GM18861 (cell line): ENCODE data around the gene DNAH14.
"Not testable (repeated sequence)": the region's sequence is repeated elsewhere in the genome, so short reads cannot be mapped to it uniquely, and the experiment has no call there.

Experiments used
- ATAC-seq: cut with Tn5 transposase; IDR thresholded peaks from one replicate; pipeline ENCODE4 v1.9.1; 2021; ENCODE audit not compliant: unreplicated experiment

DNAH14 gene

DNA sequence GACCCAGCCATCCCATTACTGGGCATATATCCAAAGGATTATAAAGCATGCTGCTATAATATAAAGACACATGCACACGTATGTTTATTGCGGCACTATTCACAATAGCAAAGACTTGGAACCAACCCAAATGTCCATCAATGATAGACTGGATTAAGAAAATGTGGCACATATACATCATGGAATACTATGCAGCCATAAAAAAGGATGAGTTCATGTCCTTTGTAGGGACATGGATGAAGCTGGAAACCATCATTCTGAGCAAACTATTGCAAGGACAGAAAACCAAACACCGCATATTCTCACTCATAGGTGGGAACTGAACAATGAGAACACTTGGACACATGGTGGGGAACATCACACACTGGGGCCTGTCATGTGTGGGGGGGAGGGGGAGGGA is 457.4 kb downstream of the DNAH14 start:
- not testable (repeated sequence) for ATAC-seq

DNA sequence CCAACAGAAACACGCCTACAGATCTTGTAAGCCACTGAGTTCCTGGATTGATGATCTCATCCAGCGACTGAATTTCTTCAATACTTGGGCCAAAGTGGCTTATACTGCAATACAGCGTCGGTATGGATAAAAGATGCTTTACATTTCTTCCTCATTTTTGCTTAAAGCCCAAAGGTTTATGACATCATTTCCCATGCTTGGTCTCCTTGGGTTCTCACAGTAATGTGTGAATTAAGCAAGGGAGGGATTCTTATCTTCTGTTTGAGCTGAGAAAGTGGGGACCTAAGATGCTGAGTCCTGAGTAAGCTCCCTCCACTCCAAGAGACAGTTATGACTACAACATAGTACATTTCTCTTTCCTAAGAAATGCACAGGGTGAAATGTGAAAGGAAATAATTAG is 458.9 kb downstream of the DNAH14 start:
- ATAC-seq, result no peak

DNA sequence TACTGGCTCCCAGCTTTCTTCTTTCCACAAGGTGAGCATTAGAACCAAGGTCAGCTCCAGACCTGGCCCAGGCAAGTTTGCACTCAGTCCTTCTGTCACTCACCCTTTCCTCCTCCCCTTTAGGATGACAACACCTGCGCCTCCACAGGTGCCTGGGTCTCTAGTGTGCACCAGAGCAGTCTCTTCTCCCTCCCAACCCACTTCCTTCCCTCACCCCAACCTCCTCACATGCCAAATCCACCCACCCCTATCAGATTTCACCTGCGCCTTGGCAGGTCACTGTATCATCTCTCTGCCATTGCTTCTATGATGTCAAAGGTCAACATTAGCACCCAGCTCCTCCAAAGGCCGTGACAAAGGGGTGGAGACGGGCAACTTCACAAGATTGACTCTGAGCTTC is 460.4 kb downstream of the DNAH14 start:
- ATAC-seq, result no peak

DNA sequence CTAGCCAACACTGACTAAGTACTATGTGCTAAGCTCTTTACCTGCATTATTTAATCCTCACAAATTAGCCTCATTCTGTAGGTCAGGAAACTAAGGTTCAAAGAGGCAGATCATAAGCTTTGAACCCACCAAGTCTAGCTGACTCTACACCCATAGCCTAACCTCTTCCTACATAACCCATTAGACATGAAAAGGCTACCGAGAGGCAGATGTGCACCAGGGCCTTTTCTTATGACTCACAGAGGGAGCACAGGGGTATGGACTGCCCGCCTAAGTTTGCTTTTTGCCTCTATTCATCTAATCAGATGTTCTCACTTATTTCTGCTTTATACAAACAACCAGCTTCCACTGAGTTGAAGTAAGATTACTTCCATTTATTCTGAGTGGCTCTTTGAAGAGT is 466.9 kb downstream of the DNAH14 start:
- no peak for ATAC-seq

DNA sequence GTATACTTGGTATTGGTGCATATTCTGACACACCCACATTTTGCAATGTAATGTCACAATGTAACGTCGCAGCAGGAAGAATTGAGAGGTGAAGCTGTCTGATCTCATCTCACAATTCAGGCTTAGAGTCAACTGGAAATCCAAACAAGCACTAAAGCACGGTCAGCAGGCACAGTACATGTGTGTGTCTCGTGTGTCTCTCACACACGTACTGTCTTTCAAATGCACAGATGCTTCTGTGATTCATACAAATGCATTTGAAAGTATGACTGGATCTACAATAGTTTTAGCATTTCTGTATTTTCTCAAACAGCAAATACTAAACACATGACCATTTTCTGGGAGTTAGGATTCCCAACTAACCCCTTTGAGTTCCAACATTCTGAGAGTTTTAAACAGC is 471.5 kb downstream of the DNAH14 start:
- no peak for ATAC-seq

DNA sequence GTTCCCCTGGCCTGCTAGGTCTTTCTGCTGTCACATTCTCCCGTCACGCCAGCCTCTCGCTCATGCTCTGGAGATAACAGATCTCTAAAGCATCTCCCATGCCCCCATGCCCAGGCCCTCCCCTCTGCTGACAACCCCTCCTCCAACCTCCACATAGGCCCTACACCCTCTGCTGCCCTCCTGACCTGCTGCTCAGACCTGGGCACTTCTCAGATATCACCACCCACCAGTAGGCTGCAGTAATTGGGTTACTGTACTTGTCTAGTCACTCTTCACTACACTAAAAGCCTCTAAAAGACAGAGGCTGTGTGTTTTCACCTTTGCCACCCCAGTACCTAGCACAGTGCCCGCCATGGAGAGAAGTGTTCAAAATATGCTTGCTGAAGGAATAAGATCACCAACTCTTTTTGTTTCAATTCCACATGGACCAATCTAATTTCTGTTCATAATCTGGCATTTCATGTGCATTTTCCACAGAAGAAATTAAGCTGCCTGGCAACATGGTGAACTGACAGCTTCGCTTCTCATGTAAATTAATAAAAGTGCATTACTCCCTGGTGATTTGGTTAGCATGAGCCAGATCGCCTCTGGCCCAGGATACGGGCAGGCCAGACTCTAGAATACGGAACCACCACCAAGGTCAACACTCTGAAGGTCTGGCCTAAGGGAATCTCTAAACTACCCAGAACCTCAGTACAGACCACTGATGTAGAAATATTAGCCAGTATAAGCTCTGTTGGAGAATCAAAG is 477.7 kb downstream of the DNAH14 start:
- no peak for ATAC-seq

DNA sequence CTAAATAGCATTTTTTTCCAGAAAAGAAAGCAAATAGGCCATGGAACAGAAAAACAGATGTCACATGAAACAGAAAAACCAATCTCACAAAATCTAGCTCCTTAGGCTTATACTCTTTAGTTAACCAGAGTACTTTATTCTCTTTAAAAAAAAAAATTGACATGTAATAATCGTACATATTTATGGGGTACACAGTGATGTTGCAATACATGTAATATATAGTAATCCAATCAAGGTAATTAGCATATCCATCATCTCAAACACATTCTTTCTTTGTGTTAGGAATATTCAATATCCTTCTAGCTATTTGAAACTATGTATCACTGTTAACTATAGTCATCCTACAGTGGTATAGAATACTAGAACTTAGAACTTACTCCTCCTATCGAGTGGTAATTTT is 478.3 kb downstream of the DNAH14 start:
- no peak for ATAC-seq

DNA sequence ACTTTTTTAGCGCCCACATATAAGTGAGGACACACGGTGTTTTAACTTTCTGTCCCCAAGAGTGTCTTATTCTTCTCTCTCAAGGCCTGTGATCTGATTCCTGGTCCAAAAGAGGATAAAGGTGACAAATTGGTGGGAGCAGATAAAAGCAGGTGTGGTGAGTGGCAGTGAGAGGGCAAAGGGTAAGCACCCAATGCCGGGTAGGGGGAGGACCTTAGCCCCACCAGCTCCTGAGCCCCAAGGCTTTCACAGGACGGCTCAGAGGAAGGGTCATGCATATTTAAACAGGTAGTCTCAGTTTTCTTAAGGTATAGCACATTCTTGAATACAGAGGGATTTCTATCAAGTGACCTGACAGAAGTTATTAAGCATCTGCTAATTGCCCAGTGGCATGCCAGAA is 478.8 kb downstream of the DNAH14 start:
- ATAC-seq, result no peak

DNA sequence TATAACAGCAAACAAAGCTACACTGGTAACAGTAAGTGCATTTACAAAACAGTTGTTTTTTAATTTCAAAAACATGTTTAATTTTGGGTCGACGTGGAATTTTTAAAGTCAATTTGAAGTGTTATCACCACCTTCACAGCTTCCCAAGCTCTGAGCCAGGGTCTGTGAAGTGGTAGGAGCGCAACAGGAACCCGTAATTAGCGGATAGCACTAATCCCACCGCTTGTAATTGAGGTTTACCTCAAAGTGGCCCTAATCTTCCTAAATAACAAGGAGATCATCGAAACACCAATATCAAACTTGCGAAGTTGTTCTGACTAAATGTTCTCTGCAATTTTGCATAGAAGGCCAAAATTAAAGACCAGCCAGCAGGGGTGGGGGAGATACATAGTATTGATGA is 479.6 kb downstream of the DNAH14 start:
- no peak for ATAC-seq

DNA sequence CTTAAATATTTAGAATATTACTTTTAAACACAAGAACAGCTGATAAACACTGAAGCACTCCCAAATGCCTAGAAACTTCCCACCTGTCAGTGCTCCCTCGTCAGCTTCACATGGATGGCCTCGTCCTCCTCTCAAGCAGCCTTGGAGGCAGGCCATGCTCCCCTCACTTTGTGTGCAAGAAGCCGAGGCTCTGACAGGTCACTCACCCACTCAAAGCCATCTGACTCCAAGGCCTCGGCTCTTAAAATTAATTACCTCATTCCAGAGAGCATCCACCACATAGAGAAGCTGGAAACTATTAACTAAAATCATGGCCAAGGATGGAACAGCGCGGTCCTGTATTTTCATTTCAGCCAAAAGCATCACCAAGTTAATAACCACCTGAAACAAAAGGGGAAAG is 480.6 kb downstream of the DNAH14 start:
- no peak for ATAC-seq

DNA sequence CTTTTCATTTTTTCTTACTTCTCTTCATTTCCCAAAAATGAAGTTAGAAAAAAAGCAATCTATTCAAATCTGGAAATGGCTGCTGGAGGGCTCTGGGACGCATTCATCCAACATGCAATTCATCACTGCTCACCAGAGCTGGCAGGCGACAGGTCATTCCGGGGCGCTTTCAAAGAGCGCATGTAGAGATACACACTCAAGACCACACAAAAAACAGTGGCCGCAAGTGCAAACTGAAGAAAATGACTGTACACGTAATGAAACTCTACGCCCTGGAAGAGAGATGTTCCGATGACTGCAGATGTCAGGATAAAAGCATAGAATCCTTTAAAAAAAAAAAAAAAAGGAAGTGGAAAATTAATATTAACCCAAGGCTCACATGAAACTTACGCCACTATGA is 482.8 kb downstream of the DNAH14 start:
- no peak for ATAC-seq

DNA sequence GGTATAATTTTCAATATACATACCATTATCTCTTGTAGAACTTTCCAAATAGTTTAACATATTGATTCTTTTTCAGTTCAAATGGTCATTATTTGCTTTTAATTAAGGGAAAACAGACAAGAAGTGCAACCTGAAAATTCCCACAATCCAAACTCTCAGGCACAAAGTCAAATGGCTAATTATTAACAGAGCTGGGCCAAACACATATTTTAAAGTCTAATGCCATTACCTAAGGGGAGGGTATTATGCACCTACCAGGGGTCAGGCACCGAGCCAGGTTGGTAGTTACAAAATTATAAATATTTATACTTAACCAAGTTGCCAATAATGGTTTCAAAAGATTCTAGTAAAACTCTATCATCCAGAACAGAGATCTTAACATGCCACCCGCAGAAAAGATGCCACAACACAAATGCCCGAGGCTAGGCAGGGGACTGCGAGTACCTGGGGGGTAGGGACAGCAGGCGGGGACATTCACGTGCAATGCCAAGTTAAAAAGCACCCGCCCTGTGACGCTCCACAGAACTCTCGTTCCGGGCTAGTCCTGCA is 483.4 kb downstream of the DNAH14 start:
- ATAC-seq, result no peak

DNA sequence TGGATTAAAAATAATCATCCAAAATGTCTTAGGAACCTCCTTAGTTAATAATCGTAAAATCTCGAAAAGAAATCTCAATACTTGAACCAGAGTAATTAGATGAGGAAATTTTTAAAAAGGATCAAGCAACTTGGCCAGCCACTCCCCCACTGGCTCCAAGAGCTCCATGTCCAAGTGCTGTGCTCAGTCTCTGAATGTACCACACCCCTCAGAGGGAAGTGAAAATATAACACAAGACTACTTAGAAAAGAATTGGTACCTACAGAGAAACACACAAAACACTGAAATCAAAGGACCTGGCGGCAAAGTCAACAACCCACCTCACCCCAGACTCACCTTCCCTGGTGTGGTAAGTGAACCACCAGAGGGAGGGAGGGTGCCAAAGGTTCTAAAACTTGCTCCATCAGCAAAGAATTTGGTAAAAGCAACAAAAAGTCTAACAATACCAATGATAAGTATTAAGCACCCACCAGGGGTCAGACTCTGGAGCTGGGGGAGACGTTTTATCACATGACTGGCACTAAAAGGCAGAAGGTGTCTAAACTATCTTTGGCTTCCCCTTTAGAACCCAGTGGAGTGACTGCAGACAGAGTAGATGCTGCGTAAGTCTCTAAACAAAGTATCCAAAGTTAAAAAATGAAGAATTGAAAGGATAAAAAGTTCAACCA is 484.4 kb downstream of the DNAH14 start:
- no peak for ATAC-seq

DNA sequence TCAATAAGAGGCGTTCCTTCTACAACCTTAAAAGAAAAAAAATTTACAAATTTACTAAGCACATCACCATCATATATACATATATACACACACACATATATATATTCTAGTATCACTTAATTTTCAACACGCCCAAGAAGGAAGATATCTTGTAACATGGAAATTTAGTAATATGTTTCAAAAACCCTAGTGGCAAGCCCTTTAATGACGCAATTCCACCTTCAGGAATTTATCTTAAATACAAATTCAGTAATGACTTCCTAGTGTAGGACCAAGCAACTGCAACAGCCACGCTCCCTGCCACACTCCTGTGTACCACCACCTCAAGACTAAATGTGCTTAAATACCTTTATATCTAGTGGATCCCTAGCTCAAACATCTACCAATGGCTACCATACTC is 485.8 kb downstream of the DNAH14 start:
- ATAC-seq, result no peak

DNA sequence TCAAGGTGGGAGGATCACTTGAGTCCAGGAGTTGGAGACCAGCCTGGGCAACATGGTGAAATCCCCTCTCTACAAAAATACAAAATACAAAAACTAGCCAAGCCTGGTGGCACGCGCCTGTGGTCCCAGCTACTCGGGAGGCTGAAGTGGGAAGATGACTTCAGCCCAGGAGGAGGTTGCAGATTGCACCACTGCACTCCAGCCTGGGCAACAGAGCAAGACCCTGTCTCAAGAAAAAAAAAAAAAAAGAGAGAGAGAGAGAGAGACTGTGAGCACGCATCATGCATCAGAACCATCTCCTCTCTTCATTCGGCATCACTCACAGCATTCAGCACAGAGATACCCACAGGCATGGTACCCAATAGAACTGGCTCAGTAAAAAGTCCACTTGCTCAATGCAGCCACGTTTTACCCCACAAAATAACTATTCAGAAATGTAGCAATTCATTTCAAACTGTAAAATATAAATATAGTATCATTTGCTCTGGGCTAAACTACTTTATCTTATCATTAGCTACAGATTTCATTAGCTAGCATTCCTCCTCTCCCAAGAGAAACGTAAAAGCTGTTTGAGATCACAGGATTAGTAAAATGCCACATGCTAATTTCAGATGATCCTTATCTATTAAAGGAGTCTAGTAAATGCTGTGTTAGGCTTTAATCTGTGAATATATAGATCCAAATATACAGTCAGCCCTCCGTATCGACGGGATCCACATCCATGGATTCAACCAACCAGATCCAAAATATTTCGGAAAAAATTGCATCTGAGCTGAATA is 486.7 kb downstream of the DNAH14 start:
- ATAC-seq, result no peak

DNA sequence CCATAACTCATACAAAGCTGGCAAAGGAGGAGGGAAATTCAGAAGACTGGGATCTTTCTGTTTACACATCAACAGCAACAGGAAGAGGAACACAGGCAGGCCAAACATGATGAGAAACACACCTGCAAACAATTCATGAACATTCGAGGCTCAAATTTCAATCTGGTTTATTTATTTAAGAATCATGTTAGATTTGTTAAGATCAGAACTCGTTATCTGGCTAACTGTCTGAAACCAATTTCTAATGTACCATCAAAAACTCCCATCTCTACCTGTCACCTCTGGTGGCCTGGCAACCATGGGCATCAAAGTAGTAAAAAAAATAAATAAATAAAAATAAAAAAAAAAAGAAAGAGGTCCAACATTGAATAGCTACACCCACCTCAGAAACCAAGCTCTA is 488.6 kb downstream of the DNAH14 start:
- ATAC-seq, result no peak

DNA sequence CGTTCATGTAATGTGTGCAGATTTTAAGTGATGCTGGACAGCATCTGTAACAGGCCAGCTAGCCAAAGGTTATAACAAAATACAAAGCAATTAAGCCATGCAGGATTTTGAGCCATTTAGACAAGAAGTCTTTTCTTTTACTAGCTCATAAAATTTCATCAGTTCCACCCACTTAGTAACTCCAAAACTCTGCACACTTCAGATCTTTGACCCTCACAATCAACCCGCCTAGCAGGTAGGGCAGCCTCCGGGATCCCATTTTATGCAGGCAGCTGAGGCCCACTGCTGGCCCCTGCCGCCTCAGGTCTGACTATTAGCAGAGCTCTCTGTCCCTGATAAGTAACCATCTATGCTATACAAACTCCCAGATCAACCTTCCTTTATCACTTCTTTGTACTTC is 489.1 kb downstream of the DNAH14 start:
- no peak for ATAC-seq

DNA sequence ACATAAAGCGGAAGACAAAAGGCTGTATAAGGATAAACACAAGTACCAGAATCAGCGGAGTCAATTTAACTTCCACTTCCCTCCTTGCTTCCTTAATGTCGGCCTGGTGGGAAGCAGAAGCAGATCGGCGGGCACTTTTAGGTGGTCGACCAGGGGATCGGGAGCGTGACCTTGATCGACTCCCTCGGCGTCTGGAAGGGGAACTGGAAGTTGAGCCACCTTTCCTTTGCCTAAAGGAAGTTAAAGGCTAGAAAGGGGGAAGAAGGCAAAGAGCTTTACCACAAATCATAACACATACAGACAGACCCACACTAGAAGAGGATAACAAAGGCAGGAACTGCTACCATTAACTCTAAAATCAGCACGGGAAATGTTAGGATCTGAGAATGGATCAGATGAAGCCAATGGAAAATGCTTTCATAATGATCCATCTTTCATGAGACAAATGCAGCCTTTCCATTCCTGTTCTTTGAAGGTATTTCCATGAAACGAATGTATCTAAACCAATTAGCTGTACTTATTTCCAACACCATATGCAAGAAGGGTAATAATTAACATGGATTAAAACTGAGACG is 492.6 kb downstream of the DNAH14 start:
- ATAC-seq, result no peak

DNA sequence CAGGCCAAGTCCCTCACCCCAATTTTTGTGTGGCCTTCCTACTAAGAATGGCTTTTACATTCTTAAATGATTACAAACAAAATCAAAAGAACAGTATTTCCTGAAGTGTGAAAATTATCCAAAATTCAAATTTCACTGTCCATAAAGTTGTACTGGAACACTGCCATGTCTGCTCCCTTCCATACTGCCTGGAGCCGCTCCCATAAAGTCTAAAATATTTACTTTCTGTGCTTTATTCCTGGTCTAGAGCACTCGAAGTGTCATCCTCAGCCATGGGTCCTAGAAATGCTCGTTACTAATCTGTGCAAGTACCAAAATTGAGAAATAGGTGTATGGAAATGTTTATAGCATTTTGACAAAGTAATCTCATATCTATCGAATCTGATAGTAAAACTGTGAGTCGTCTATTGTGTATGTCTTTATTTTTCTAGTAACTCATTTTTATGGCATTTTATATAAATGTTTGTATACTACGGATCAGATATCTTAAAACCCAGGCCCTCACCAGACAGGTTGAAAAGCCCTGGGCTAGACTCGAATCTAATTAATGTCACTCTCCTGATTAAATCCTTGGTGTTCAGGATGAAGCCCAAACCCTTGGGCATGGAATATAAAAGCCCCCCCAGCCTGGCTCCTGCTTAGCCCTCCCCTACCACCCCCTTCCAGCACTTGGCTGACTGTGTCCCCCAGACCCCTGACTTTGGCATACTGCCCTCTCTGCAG is 493.5 kb downstream of the DNAH14 start:
- no peak for ATAC-seq

DNA sequence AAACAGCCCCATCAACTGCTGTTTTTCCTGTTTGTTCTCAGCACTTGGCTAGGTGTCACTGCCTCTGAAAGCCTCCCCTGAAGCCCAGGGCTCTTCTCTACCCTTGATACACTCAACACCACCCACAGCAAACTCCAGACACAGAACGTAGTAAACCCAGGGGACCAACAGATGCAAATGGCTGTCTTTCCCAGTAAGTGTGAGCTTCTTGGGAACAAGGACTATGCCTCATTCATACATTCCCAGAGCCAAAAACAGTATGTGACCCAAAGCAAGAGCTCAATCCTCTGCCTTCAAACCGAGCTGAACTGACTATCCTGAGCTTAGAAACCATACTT is 494.0 kb downstream of the DNAH14 start:
- ATAC-seq, result no peak
